ENCODE results near the gene SLC5A11. TPM values are rescaled to one million over a fixed set of nuclear protein-coding genes. Genes with fewer than 3 reads are reported as not detected.

SLC5A11 gene
- total and polyA plus RNA-seq, 3 donors from 2014 or later, result 0.39 to 1.3 (median 0.78) TPM

DNA sequence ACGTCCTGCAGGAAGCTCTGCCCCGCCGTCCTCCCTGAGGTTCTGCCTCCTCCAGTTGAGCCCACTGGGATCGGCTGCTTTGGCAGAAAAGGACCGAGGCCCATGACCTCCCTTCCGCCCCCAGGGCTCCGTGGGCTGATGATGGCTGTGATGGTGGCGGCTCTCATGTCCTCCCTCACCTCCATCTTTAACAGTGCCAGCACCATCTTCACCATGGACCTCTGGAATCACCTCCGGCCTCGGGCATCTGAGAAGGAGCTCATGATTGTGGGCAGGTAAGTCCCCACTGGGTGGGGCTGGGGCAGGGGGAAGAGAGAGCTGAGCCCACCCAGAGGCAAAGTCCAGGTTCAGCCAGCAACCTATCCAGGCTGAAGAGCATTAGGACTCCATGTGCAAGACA is 61.1 kb downstream of the SLC5A11 start:
- 87 to 89% methylated on average over 4 to 10 of the region's 10 CpGs for WGBS, 2 donors
- TF ChIP-seq POLR2A (IDR thresholded peaks at IDR 0.05), result no peak
- TF ChIP-seq, protein P1, sequence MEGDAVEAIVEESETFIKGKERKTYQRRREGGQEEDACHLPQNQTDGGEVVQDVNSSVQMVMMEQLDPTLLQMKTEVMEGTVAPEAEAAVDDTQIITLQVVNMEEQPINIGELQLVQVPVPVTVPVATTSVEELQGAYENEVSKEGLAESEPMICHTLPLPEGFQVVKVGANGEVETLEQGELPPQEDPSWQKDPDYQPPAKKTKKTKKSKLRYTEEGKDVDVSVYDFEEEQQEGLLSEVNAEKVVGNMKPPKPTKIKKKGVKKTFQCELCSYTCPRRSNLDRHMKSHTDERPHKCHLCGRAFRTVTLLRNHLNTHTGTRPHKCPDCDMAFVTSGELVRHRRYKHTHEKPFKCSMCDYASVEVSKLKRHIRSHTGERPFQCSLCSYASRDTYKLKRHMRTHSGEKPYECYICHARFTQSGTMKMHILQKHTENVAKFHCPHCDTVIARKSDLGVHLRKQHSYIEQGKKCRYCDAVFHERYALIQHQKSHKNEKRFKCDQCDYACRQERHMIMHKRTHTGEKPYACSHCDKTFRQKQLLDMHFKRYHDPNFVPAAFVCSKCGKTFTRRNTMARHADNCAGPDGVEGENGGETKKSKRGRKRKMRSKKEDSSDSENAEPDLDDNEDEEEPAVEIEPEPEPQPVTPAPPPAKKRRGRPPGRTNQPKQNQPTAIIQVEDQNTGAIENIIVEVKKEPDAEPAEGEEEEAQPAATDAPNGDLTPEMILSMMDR (IDR thresholded peaks at IDR 0.05), result no peak
- DNase-seq, result no peak

DNA sequence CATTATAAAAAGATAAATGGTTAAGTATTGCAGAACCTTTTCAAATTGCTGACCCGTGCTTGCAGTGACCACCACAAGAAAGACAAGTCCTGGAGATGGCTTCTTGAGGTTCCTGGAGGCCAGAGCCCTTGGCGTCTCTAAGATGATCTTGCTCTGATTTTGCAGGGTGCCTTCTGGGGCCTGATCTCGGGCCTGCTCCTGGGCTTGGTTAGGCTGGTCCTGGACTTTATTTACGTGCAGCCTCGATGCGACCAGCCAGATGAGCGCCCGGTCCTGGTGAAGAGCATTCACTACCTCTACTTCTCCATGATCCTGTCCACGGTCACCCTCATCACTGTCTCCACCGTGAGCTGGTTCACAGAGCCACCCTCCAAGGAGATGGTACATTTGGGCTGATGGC is 63.0 kb downstream of the SLC5A11 start:
- Histone ChIP-seq H3K27ac (no peak overlapping the region), H3K27me3 (no peaks in the 10 kb centered on the region), H3K4me3 (no peak overlapping the region), H3K4me1 (no peaks in the 10 kb centered on the region), H3K9me3 (no peaks in the 10 kb centered on the region), H3K36me3 (ENCODE audit: low read depth, missing control alignments) (no peaks in the 10 kb centered on the region)
- no peak for TF ChIP-seq POLR2A (IDR thresholded peaks at IDR 0.05)
- TF ChIP-seq, protein P1 (IDR thresholded peaks at IDR 0.05), result no peak
- no peak for DNase-seq
- intact Hi-C loops (cut with DNase I; ENCODE audit: low total_unique reads), result no loop called here
- WGBS, 2 donors, result 91 to 96% methylated on average over 10 of the region's 10 CpGs

More for the DNA sequence above, 61.1 kb downstream of the SLC5A11 start:
- Histone ChIP-seq H3K9me3 (no peaks in the 10 kb centered on the region), H3K4me3 (no peak overlapping the region), H3K27ac (no peak overlapping the region), H3K36me3 (ENCODE audit: low read depth, missing control alignments) (no peaks in the 10 kb centered on the region), H3K27me3 (no peaks in the 10 kb centered on the region), H3K4me1 (no peaks in the 10 kb centered on the region)
- intact Hi-C loops (cut with DNase I; ENCODE audit: low total_unique reads), result no loop called here

DNA sequence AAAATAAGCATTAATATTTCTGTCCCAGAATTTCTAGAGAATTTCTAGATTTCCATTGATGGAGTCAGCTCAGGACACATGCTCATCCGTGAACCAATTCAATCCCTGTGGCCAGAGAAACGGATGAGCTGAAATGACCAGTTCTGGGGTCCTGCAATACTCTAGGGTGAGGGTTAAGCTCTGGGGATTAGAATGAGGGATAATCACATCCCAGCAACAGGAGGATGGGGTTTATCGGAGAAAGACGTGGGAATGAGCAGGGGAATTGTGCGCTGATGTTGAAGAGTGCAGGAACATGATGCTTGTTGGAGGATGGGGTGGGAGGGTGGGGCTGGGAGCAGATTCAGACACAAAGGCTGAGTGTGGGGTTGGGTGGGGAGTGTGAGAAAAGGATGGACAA is 64.1 kb downstream of the SLC5A11 start:
- Histone ChIP-seq H3K27me3 (no peaks in the 10 kb centered on the region), H3K9me3 (no peaks in the 10 kb centered on the region), H3K4me1 (no peaks in the 10 kb centered on the region), H3K36me3 (ENCODE audit: low read depth, missing control alignments) (no peaks in the 10 kb centered on the region), H3K27ac (no peak overlapping the region), H3K4me3 (no peak overlapping the region)
- intact Hi-C loops (cut with DNase I; ENCODE audit: low total_unique reads), result no loop called here
- 76 to 88% methylated on average over 5 of the region's 5 CpGs for WGBS, 2 donors
- DNase-seq, result no peak
- TF ChIP-seq, protein P1 (IDR thresholded peaks at IDR 0.05), result no peak
- TF ChIP-seq POLR2A (IDR thresholded peaks at IDR 0.05), result no peak

DNA sequence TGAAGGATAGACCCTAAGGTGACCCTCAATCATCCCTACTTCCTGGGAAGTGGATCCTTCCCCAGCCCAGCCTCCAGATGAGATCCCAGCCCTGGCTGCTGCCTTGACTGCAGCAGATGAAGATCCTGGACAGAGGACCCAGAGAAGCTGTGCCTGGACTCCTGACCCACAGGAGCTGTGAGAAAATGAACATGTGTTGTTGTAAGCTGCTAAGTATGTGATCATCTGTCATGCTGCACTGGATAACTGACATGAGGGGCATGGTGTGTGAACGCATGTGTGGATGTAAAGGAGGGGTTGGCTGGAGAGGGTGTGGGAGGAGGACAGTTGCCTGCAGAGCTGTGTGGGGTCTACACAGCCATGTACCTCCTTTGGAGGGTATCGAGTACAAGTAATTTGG is 69.3 kb downstream of the SLC5A11 start:
- H3K36me3 ChIP-seq (ENCODE audit: low read depth, missing control alignments), result no peaks in the 10 kb centered on the region
- 71 to 72% methylated on average over 2 of the region's 2 CpGs for WGBS, 2 donors
- no peaks in the 10 kb centered on the region for H3K9me3 ChIP-seq
- intact Hi-C loops (cut with DNase I; ENCODE audit: low total_unique reads), result no loop called here
- no peak overlapping the region for H3K4me3 ChIP-seq
- no peaks in the 10 kb centered on the region for H3K27me3 ChIP-seq
- no peak for DNase-seq
- H3K4me1 ChIP-seq, result no peaks in the 10 kb centered on the region
- TF ChIP-seq, protein P1 (IDR thresholded peaks at IDR 0.05), result no peak
- TF ChIP-seq POLR2A (IDR thresholded peaks at IDR 0.05), result no peak
- H3K27ac ChIP-seq, result no peak overlapping the region

DNA sequence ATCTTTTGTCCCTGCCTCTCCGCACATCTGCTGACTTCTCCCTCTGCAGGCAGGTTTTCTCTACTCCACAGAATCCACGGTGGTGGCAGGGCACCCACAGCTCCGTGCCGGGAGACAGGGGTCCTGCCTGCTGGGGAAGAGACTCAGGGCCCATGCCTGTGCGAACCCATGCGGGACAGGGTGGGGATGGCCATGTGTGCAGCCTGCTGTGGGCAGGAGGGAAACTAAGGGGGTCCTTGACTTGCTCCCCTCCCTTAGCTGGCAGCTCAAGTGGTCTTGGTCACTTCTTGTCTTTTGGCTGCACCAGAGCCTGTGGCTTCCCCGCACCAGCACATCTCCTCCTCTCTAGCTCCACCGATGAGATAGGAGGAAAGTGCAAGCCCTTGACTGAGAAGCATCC is 69.8 kb downstream of the SLC5A11 start:
- Histone ChIP-seq H3K27me3 (no peaks in the 10 kb centered on the region), H3K9me3 (no peaks in the 10 kb centered on the region), H3K27ac (no peak overlapping the region), H3K4me1 (no peaks in the 10 kb centered on the region), H3K4me3 (no peak overlapping the region), H3K36me3 (ENCODE audit: low read depth, missing control alignments) (no peaks in the 10 kb centered on the region)
- WGBS, 2 donors, result 80 to 89% methylated on average over 3 to 8 of the region's 8 CpGs
- intact Hi-C loops (cut with DNase I; ENCODE audit: low total_unique reads), result no loop called here
- no peak for TF ChIP-seq POLR2A (IDR thresholded peaks at IDR 0.05)
- TF ChIP-seq, protein P1 (IDR thresholded peaks at IDR 0.05), result no peak
- DNase-seq, result no peak

Measured in testis (tissue), 3 donors.